OCI-LY7 (cell line): Measurements from ENCODE around the gene SPPL3. TPM values are rescaled to one million over a fixed set of nuclear protein-coding genes. Genes with fewer than 3 reads are reported as not detected.

Source experiments
- BruUV-seq: library from RNA; stranded (reverse); fragments of 400-500 nt; replicated peaks from 2 replicates; lab custom pipeline; 2021; lab: Mats Ljungman, UMichigan
- CTCF ChIA-PET: fragments of 300-600 bp; sonication (Branson Sonifier 250); formaldehyde crosslinking; loops from one replicate; lab custom pipeline; 2022; ENCODE audit warnings: antibody characterized with exemption; ENCODE audit not compliant: unreplicated experiment; lab: Charles Lee
- POLR2A ChIA-PET: fragments of 300-600 bp; sonication (Branson Sonifier 250); formaldehyde crosslinking; loops from one replicate; lab custom pipeline; 2022; ENCODE audit warnings: antibody characterized with exemption; lab: Charles Lee
- DNase-seq: peaks from one replicate; pipeline ENCODE4 v3.0.0-alpha.2; 2015; ENCODE audit warnings: low spot score
- H2AFZ ChIP-seq: fragments of 200-600 bp; sonication (generic), shearing (Covaris generic); 2 replicates; pipeline ENCODE4 v1.6.1; 2014; ENCODE audit warnings: mild to moderate bottlenecking, antibody characterized with exemption, low read length, moderate library complexity
- H3K27ac ChIP-seq: fragments of 200-600 bp; sonication (generic); 2 replicates; pipeline ENCODE4 v1.5.1; 2014; ENCODE audit warnings: mixed run types, low read depth, mild to moderate bottlenecking, moderate library complexity, low read length, inconsistent platforms; ENCODE audit not compliant: poor library complexity, severe bottlenecking
- H3K36me3 ChIP-seq: fragments of 200-600 bp; sonication (generic); 2 replicates; pipeline ENCODE4 v1.6.1; 2014; ENCODE audit warnings: mild to moderate bottlenecking, antibody characterized with exemption, low read length, moderate library complexity, mixed read lengths; ENCODE audit not compliant: insufficient read depth
- H3K4me1 ChIP-seq: fragments of 200-600 bp; sonication (generic); 2 replicates; pipeline ENCODE4 v1.5.1; 2014; ENCODE audit warnings: mild to moderate bottlenecking, low read length; ENCODE audit not compliant: insufficient read depth, poor library complexity, severe bottlenecking
- H3K4me2 ChIP-seq: fragments of 200-600 bp; sonication (generic); 2 replicates; pipeline ENCODE4 v1.6.1; 2014; ENCODE audit warnings: mild to moderate bottlenecking, low read length
- H3K4me3 ChIP-seq: fragments of 200-600 bp; sonication (generic); 2 replicates; pipeline ENCODE4 v1.5.1; 2014; ENCODE audit warnings: mild to moderate bottlenecking, low read depth, low read length; ENCODE audit not compliant: poor library complexity, severe bottlenecking
- H3K79me2 ChIP-seq: fragments of 200-600 bp; sonication (generic); 2 replicates; pipeline ENCODE4 v1.6.1; 2016; ENCODE audit warnings: low read depth, mild to moderate bottlenecking, low read length, moderate library complexity, mixed read lengths; ENCODE audit not compliant: insufficient read depth
- H3K9me2 ChIP-seq: fragments of 200-600 bp; sonication (generic); 2 replicates; pipeline ENCODE4 v1.6.1; 2016; ENCODE audit warnings: mild to moderate bottlenecking, low read length, mixed read lengths; ENCODE audit not compliant: insufficient read depth
- H3K9me3 ChIP-seq: fragments of 200-600 bp; sonication (generic); 2 replicates; pipeline ENCODE4 v1.6.1; 2014; ENCODE audit warnings: mild to moderate bottlenecking, mixed run types, low read length, mixed read lengths
- H4K20me1 ChIP-seq: fragments of 200-600 bp; sonication (generic); 2 replicates; pipeline ENCODE4 v1.6.1; 2014; ENCODE audit warnings: mild to moderate bottlenecking, antibody characterized with exemption, low read length, moderate library complexity, mixed read lengths; ENCODE audit not compliant: insufficient read depth
- CTCF ChIP-seq: fragments of 200-600 bp; sonication (generic); conservative IDR thresholded peaks from 2 replicates; pipeline ENCODE4 v1.5.1; 2014; ENCODE audit warnings: mild to moderate bottlenecking, antibody characterized with exemption, low read length, moderate library complexity, mixed read lengths
- EZH2phosphoT487 ChIP-seq: fragments of 200-600 bp; sonication (generic); IDR thresholded peaks from 2 replicates; pipeline ENCODE4 v1.6.1; 2018; ENCODE audit warnings: low read depth, borderline replicate concordance, mild to moderate bottlenecking, mixed run types, antibody characterized with exemption, low read length, moderate library complexity, mixed read lengths
- intact Hi-C: fragments of 100-400 bp; cut with micrococcal nuclease; formaldehyde crosslinking; loops from one replicate; pipeline ENCODE4 v1.10.0; 2022; ENCODE audit not compliant: unreplicated experiment
- total RNA-seq, 2 experiments: library from RNA; depleted of rRNA in 1 of 2; stranded (reverse); fragments of >200 nt in 1 of 2; shearing (Covaris generic) in 1 of 2; gene quantifications; 2 replicates each; pipeline ENCODE4 v1.2.3, GENCODE V29; 2014 to 2022

The SPPL3 gene
- total RNA-seq, 2 experiments from 2014 or later = 8.6 to 36.6 TPM

- ChIA-PET CTCF (no interaction called here), POLR2A (interaction anchor here (0.7 kb wide), 1 partner anchor 663 kb away, joined by 3 read pairs; no protein-coding TSS in a partner anchor)
- no peaks in the 10 kb centered on the region for H3K9me2 ChIP-seq
- no peak overlapping the region for H3K4me3 ChIP-seq
- no peak for TF ChIP-seq EZH2phosphoT487
- no peak for TF ChIP-seq CTCF
- H3K4me1 ChIP-seq = no peaks in the 10 kb centered on the region
- no peak for DNase-seq
- no peaks in the 10 kb centered on the region for H3K36me3 ChIP-seq
- H3K4me2 ChIP-seq = no peak overlapping the region
- H3K27ac ChIP-seq = no peak overlapping the region
- H3K79me2 ChIP-seq = no peaks in the 10 kb centered on the region
- no peaks in the 10 kb centered on the region for H3K9me3 ChIP-seq
- intact Hi-C loops = no loop called here
- no peak overlapping the region for H2AFZ ChIP-seq
- no TSS peak for BruUV-seq
- H4K20me1 ChIP-seq = no peaks in the 10 kb centered on the region
Measured at GRCh38 chr12:120741476-120742421, 162.4 kb downstream of the SPPL3 start.

- Histone ChIP-seq H3K9me3 (no peaks in the 10 kb centered on the region), H4K20me1 (no peaks in the 10 kb centered on the region), H3K4me1 (no peaks in the 10 kb centered on the region), H3K4me2 (no peak overlapping the region), H2AFZ (no peak overlapping the region), H3K4me3 (no peak overlapping the region), H3K79me2 (no peaks in the 10 kb centered on the region), H3K27ac (no peak overlapping the region), H3K9me2 (no peaks in the 10 kb centered on the region), H3K36me3 (no peaks in the 10 kb centered on the region)
- intact Hi-C loops = no loop called here
- no TSS peak for BruUV-seq
- TF ChIP-seq EZH2phosphoT487 = no peak
- no peak for TF ChIP-seq CTCF
- DNase-seq = no peak
- ChIA-PET CTCF (no interaction called here), POLR2A (no interaction called here)
Measured at GRCh38 chr12:120740871-120741270, 163.3 kb downstream of the SPPL3 start.
